BE2C (cell line): ENCODE measurements around the gene POLD1.

Source experiments
- DNase-seq: peaks from one replicate; pipeline ENCODE4 v3.0.0-alpha.2; 2020
- H3K27me3 ChIP-seq: fragments of 250-450 bp; sonication (Bioruptor Pico); 2 replicates; pipeline ENCODE4 v1.5.1; 2020; ENCODE audit warnings: mild to moderate bottlenecking
- H3K36me3 ChIP-seq: fragments of 250-450 bp; sonication (Bioruptor Pico); 2 replicates; pipeline ENCODE4 v1.5.1; 2020; ENCODE audit warnings: mild to moderate bottlenecking
- H3K4me1 ChIP-seq: fragments of 250-450 bp; sonication (Bioruptor Pico); 2 replicates; pipeline ENCODE4 v1.5.1; 2020
- H3K4me3 ChIP-seq: 2 replicates; pipeline ENCODE4 v1.5.1; 2011; ENCODE audit warnings: low read depth, low read length
- H3K9me3 ChIP-seq: fragments of 250-450 bp; sonication (Bioruptor Pico); 2 replicates; pipeline ENCODE4 v1.5.1; 2020
- CTCF ChIP-seq: IDR thresholded peaks from 2 replicates; pipeline ENCODE4 v1.5.1; 2012; ENCODE audit warnings: mild to moderate bottlenecking, low read depth, low read length

POLD1 gene

GRCh38 chr19:50412419-50412818 is 28.3 kb downstream of the POLD1 start:
- TF ChIP-seq CTCF, result no peak
- Histone ChIP-seq H3K36me3 (peaks cover 28% of the 10 kb centered on the region), H3K4me3 (no peak overlapping the region), H3K4me1 (no peaks in the 10 kb centered on the region; the same call in 1 of the 2 replicates), H3K9me3 (no peaks in the 10 kb centered on the region; the same call in 1 of the 2 replicates), H3K27me3 (no peaks in the 10 kb centered on the region)
- no peak for DNase-seq

GRCh38 chr19:50413096-50413495 is 28.9 kb downstream of the POLD1 start:
- Histone ChIP-seq H3K36me3 (peaks cover 28% of the 10 kb centered on the region), H3K4me1 (no peaks in the 10 kb centered on the region; the same call in 1 of the 2 replicates), H3K27me3 (no peaks in the 10 kb centered on the region), H3K9me3 (no peaks in the 10 kb centered on the region; the same call in 1 of the 2 replicates), H3K4me3 (no peak overlapping the region)
- TF ChIP-seq CTCF, result no peak
- no peak for DNase-seq

GRCh38 chr19:50413531-50413930 is 29.4 kb downstream of the POLD1 start:
- H3K4me1 ChIP-seq, result no peaks in the 10 kb centered on the region; the same call in 1 of the 2 replicates
- TF ChIP-seq CTCF, result no peak
- no peak for DNase-seq

GRCh38 chr19:50414864-50415660 is 30.9 kb downstream of the POLD1 start:
- H3K36me3 ChIP-seq, result peaks cover 22% of the 10 kb centered on the region
- no peaks in the 10 kb centered on the region; the same call in 1 of the 2 replicates for H3K9me3 ChIP-seq
- TF ChIP-seq CTCF, result peak; percentile 79
- peak; percentile 85 for DNase-seq
- H3K4me3 ChIP-seq, result no peak overlapping the region
- H3K27me3 ChIP-seq, result no peaks in the 10 kb centered on the region
- H3K4me1 ChIP-seq, result no peaks in the 10 kb centered on the region; the same call in 1 of the 2 replicates

More at GRCh38 chr19:50413531-50413930, 29.4 kb downstream of the POLD1 start:
- no peaks in the 10 kb centered on the region for H3K27me3 ChIP-seq
- H3K4me3 ChIP-seq, result no peak overlapping the region
- H3K36me3 ChIP-seq, result peaks cover 28% of the 10 kb centered on the region
- no peaks in the 10 kb centered on the region; the same call in 1 of the 2 replicates for H3K9me3 ChIP-seq

- Histone ChIP-seq H3K9me3 (no peaks in the 10 kb centered on the region; the same call in 1 of the 2 replicates), H3K4me1 (no peaks in the 10 kb centered on the region; the same call in 1 of the 2 replicates), H3K4me3 (no peak overlapping the region), H3K36me3 (peaks cover 22% of the 10 kb centered on the region), H3K27me3 (no peaks in the 10 kb centered on the region)
- no peak for DNase-seq
- no peak for TF ChIP-seq CTCF
Measured at GRCh38 chr19:50415661-50416033, 31.5 kb downstream of the POLD1 start.
